HFFc6 (cell line): ENCODE measurements around the gene NAALADL2. TPM values are rescaled to one million over a fixed set of nuclear protein-coding genes. Genes with fewer than 3 reads are reported as not detected.
"Not testable (repeated sequence)": the region's sequence is repeated elsewhere in the genome, so short reads cannot be mapped to it uniquely, and the experiment has no call there.

ENCODE experiments used
- DNase-seq: peaks from one replicate; pipeline ENCODE4 v3.0.0-alpha.2; 2018
- H3K27ac Mint-ChIP-seq: 2 replicates; pipeline ENCODE4 v1.8.0; 2020; ENCODE audit warnings: mild to moderate bottlenecking, mixed read lengths
- H3K27me3 Mint-ChIP-seq: 2 replicates; pipeline ENCODE4 v1.8.0; 2021; ENCODE audit warnings: mild to moderate bottlenecking, moderate library complexity, mixed read lengths; ENCODE audit not compliant: insufficient read depth
- H3K36me3 Mint-ChIP-seq: 2 replicates; pipeline ENCODE4 v1.8.0; 2021; ENCODE audit warnings: low read depth, mixed read lengths
- H3K4me1 Mint-ChIP-seq: 2 replicates; pipeline ENCODE4 v1.8.0; 2020; ENCODE audit warnings: low read depth, mixed read lengths
- H3K4me3 Mint-ChIP-seq: 2 replicates; pipeline ENCODE4 v1.8.0; 2020; ENCODE audit warnings: mild to moderate bottlenecking, moderate library complexity, mixed read lengths
- H3K9me3 Mint-ChIP-seq: 2 replicates; pipeline ENCODE4 v1.8.0; 2020; ENCODE audit warnings: mild to moderate bottlenecking, mixed read lengths
- CTCF ChIP-seq: fragments of 200-600 bp; sonication (generic); IDR thresholded peaks from 2 replicates; pipeline ENCODE4 v1.5.0; 2021; ENCODE audit warnings: antibody characterized with exemption, mild to moderate bottlenecking
- total RNA-seq, 6 experiments: library from RNA; stranded (reverse); fragmentation: NEBNext Ultra II Directional; extraction: Animal tissue kit (Norgen Biotek cat#: 25700); gene quantifications; 2 replicates in 1 of 6; 3 replicates in 5 of 6; pipeline ENCODE4 v1.2.3, GENCODE V29; 2021

Gene NAALADL2
- total RNA-seq, 6 experiments from 2014 or later, result 12.0 to 15.2 (median 12.3) TPM

GRCh38 chr3:175792245-175792644 lies 933.1 kb downstream of the NAALADL2 start:
- H3K4me3 Mint-ChIP-seq, result no peak overlapping the region
- peaks cover 9% of the 10 kb centered on the region; the same call in 1 of the 2 replicates for H3K4me1 Mint-ChIP-seq
- no peak overlapping the region for H3K27ac Mint-ChIP-seq
- no peaks in the 10 kb centered on the region for H3K36me3 Mint-ChIP-seq
- no peaks in the 10 kb centered on the region for H3K9me3 Mint-ChIP-seq
- DNase-seq, result no peak
- H3K27me3 Mint-ChIP-seq, result no peaks in the 10 kb centered on the region
- TF ChIP-seq CTCF, result no peak

- no peak for TF ChIP-seq CTCF
- Mint-ChIP-seq H3K4me1 (no peaks in the 10 kb centered on the region), H3K4me3 (no peak overlapping the region), H3K27ac (no peak overlapping the region), H3K36me3 (no peaks in the 10 kb centered on the region), H3K9me3 (no peaks in the 10 kb centered on the region), H3K27me3 (no peaks in the 10 kb centered on the region)
- no peak for DNase-seq
Observed at GRCh38 chr3:175798326-175798725, 939.2 kb downstream of the NAALADL2 start.

GRCh38 chr3:175805825-175806224 lies 946.7 kb downstream of the NAALADL2 start:
- Mint-ChIP-seq H3K4me3 (no peak overlapping the region), H3K4me1 (no peaks in the 10 kb centered on the region), H3K27me3 (no peaks in the 10 kb centered on the region), H3K36me3 (no peaks in the 10 kb centered on the region), H3K27ac (no peak overlapping the region), H3K9me3 (no peaks in the 10 kb centered on the region)
- DNase-seq, result no peak
- no peak for TF ChIP-seq CTCF

GRCh38 chr3:175807175-175807574 lies 948.0 kb downstream of the NAALADL2 start:
- H3K27me3 Mint-ChIP-seq, result no peaks in the 10 kb centered on the region
- H3K4me3 Mint-ChIP-seq, result no peak overlapping the region
- H3K4me1 Mint-ChIP-seq, result no peaks in the 10 kb centered on the region
- no peak for DNase-seq
- H3K36me3 Mint-ChIP-seq, result no peaks in the 10 kb centered on the region
- H3K9me3 Mint-ChIP-seq, result no peaks in the 10 kb centered on the region
- TF ChIP-seq CTCF, result no peak
- H3K27ac Mint-ChIP-seq, result no peak overlapping the region

GRCh38 chr3:175818811-175819464 lies 959.8 kb downstream of the NAALADL2 start:
- Mint-ChIP-seq H3K27me3 (peaks cover 2% of the 10 kb centered on the region; the same call in 1 of the 2 replicates), H3K4me3 (no peak overlapping the region), H3K36me3 (peaks cover 28% of the 10 kb centered on the region), H3K9me3 (peaks cover 20% of the 10 kb centered on the region), H3K4me1 (no peaks in the 10 kb centered on the region), H3K27ac (no peak overlapping the region)
- no peak for TF ChIP-seq CTCF
- DNase-seq, result no peak

- Mint-ChIP-seq H3K9me3 (peaks cover 19% of the 10 kb centered on the region), H3K36me3 (peaks cover 15% of the 10 kb centered on the region)
- not testable (repeated sequence) for H3K27me3 Mint-ChIP-seq, DNase-seq, H3K27ac Mint-ChIP-seq, H3K4me1 Mint-ChIP-seq, H3K4me3 Mint-ChIP-seq
Observed at GRCh38 chr3:175822766-175823491, 963.8 kb downstream of the NAALADL2 start.

GRCh38 chr3:175825016-175825580 lies 966.0 kb downstream of the NAALADL2 start:
- H3K27me3 Mint-ChIP-seq, H3K36me3 Mint-ChIP-seq, H3K4me1 Mint-ChIP-seq, DNase-seq, H3K4me3 Mint-ChIP-seq, H3K27ac Mint-ChIP-seq, H3K9me3 Mint-ChIP-seq: not testable (repeated sequence)
